K562 (cell line): ENCODE results near the gene P3H4. TPM values are rescaled to one million over a fixed set of nuclear protein-coding genes. Genes with fewer than 3 reads are reported as not detected.

Experiments
- BDP1 ChIP-seq: IDR thresholded peaks from 3 replicates; pipeline ENCODE4 v1.6.1; 2011; ENCODE audit not compliant: insufficient read length, insufficient read depth
- CEBPG ChIP-seq, 3 experiments: fragments of 200-800 bp in 1 of 3; sonication (Bioruptor generic) in 1 of 3; sonication (generic) in 1 of 3; formaldehyde crosslinking in 1 of 3; IDR thresholded peaks in 2 of 3; conservative IDR thresholded peaks in 1 of 3; 2 replicates each; pipeline versions ENCODE4 v1.6.1 to v1.8.0; 2016 to 2022; ENCODE audit warnings: missing compliant biosample characterization in 2 of 3, missing genetic modification characterization in 2 of 3, mild to moderate bottlenecking in 1 of 3, missing genetic modification reagents in 1 of 3
- FOXA3 ChIP-seq, 2 experiments: fragments of 450-650 bp in 1 of 2; sonication (generic) in 1 of 2; formaldehyde crosslinking; IDR thresholded peaks in 1 of 2; conservative IDR thresholded peaks in 1 of 2; 2 replicates each; pipeline versions ENCODE4 v1.4.0 to v1.8.0; 2020 to 2022; ENCODE audit warnings: mild to moderate bottlenecking in 2 of 2, missing genetic modification reagents in 1 of 2
- FOXK2 ChIP-seq, 2 experiments: fragments of 450-650 bp; IDR thresholded peaks in 1 of 2; conservative IDR thresholded peaks in 1 of 2; 2 replicates each; pipeline ENCODE4 v1.6.1; 2016; ENCODE audit warnings: low read depth in 2 of 2, mild to moderate bottlenecking in 1 of 2
- HNRNPK ChIP-seq: fragments of 200-400 bp; formaldehyde crosslinking; IDR thresholded peaks from one replicate; pipeline ENCODE4 v1.6.1; 2018; ENCODE audit warnings: mild to moderate bottlenecking, low read depth, low read length; ENCODE audit not compliant: poor library complexity, severe bottlenecking
- KLF6 ChIP-seq: fragments of 250-450 bp; sonication (Bioruptor Pico); IDR thresholded peaks from 2 replicates; pipeline ENCODE4 v1.4.0; 2020; ENCODE audit warnings: mild to moderate bottlenecking, moderate library complexity, borderline replicate concordance
- MTA2 ChIP-seq: fragments of 450-650 bp; IDR thresholded peaks from 2 replicates; pipeline ENCODE4 v1.6.1; 2016; ENCODE audit warnings: low read depth
- NFRKB ChIP-seq: fragments of 450-650 bp; IDR thresholded peaks from 2 replicates; pipeline ENCODE4 v1.6.1; 2016; ENCODE audit warnings: low read depth
- NONO ChIP-seq, 2 experiments: fragments of 200-400 bp in 1 of 2; fragments of 450-650 bp in 1 of 2; formaldehyde crosslinking in 1 of 2; IDR thresholded peaks; 2 replicates each; pipeline ENCODE4 v1.6.1; 2017; ENCODE audit warnings: low read depth in 2 of 2, mild to moderate bottlenecking in 2 of 2, moderate library complexity in 2 of 2, low read length in 1 of 2
- PURB ChIP-seq: sonication (generic); formaldehyde crosslinking; IDR thresholded peaks from 2 replicates; pipeline ENCODE4 v1.9.0; 2021; ENCODE audit warnings: low read depth, mild to moderate bottlenecking, missing genetic modification reagents
- RBFOX2 ChIP-seq: fragments of 200-400 bp; formaldehyde crosslinking; IDR thresholded peaks from 2 replicates; pipeline ENCODE4 v1.6.1; 2017; ENCODE audit warnings: low read depth, mild to moderate bottlenecking, low read length, moderate library complexity
- RBM25 ChIP-seq: fragments of 200-400 bp; formaldehyde crosslinking; IDR thresholded peaks from 2 replicates; pipeline ENCODE4 v1.6.1; 2018; ENCODE audit warnings: low read length, low read depth, moderate library complexity; ENCODE audit not compliant: severe bottlenecking
- TCF3 ChIP-seq: sonication (generic); formaldehyde crosslinking; IDR thresholded peaks from 2 replicates; pipeline ENCODE4 v1.4.0; 2020; ENCODE audit warnings: mild to moderate bottlenecking, missing genetic modification reagents
- XRCC4 ChIP-seq: IDR thresholded peaks from one replicate; pipeline ENCODE4 v1.6.1; 2011; ENCODE audit not compliant: insufficient read depth, insufficient read length; ENCODE audit errors: extremely low read depth
- ZNF133 ChIP-seq: fragments of 250-450 bp; sonication (Bioruptor Pico); IDR thresholded peaks from 2 replicates; pipeline ENCODE4 v1.4.0; 2020; ENCODE audit warnings: mild to moderate bottlenecking
- ZNF644 ChIP-seq: fragments of 200-800 bp; sonication (Bioruptor generic); IDR thresholded peaks from 2 replicates; pipeline ENCODE4 v1.6.1; 2016; ENCODE audit warnings: low read depth, missing genetic modification characterization, missing compliant biosample characterization
- polyA plus RNA-seq, 8 experiments: library from polyadenylated mRNA; depleted of rRNA in 4 of 8; stranded (reverse) in 5 of 8; unstranded in 3 of 8; fragments of >200 nt; fragmentation: Nextera tagmentation in 2 of 8; fragmentation: Illumina TruSeq in 1 of 8; extraction: Ambion mirVana in 2 of 8; extraction: Trizol in 1 of 8; gene quantifications; 2 replicates each; pipeline versions ENCODE4 v1.2.1 to v1.2.3, GENCODE V29; 2011 to 2014; ENCODE audit warnings: inconsistent platforms in 1 of 8, missing spikeins in 1 of 8
- total RNA-seq, 7 experiments: library from RNA; depleted of rRNA in 6 of 7; stranded (reverse); fragments of >200 nt in 6 of 7; fragmentation: Illumina TruSeq in 2 of 7; extraction: Trizol in 2 of 7; gene quantifications; 2 replicates each; pipeline versions ENCODE4 v1.2.1 to v1.2.3, GENCODE V29; 2011 to 2021; ENCODE audit warnings: low replicate concordance in 1 of 7
- TF ChIP-seq, protein P1 (sequence below): fragments of 250-450 bp; sonication (Bioruptor Pico); IDR thresholded peaks from 2 replicates; pipeline ENCODE4 v1.5.0; 2020; ENCODE audit warnings: mild to moderate bottlenecking, borderline replicate concordance
- TF ChIP-seq, protein P2 (sequence below): IDR thresholded peaks from 2 replicates; pipeline ENCODE4 v1.6.1; 2011; ENCODE audit not compliant: insufficient read length; ENCODE audit errors: extremely low read depth
- TF ChIP-seq, protein P3 (sequence below): fragments of 250-450 bp; sonication (Bioruptor Pico); IDR thresholded peaks from 2 replicates; pipeline ENCODE4 v1.5.0; 2020; ENCODE audit warnings: mild to moderate bottlenecking
- TF ChIP-seq, protein P4 (sequence below): fragments of 450-650 bp; IDR thresholded peaks from one replicate; pipeline ENCODE4 v1.6.1; 2018; ENCODE audit warnings: mild to moderate bottlenecking, moderate library complexity; ENCODE audit not compliant: partially characterized antibody

P3H4 gene
- total and polyA plus RNA-seq, 9 of the 15 experiments (the other 6 are each of a cell fraction or from before 2014, with no cell fraction given): 0.10 to 3.7 (median 1.0) TPM

DNA sequence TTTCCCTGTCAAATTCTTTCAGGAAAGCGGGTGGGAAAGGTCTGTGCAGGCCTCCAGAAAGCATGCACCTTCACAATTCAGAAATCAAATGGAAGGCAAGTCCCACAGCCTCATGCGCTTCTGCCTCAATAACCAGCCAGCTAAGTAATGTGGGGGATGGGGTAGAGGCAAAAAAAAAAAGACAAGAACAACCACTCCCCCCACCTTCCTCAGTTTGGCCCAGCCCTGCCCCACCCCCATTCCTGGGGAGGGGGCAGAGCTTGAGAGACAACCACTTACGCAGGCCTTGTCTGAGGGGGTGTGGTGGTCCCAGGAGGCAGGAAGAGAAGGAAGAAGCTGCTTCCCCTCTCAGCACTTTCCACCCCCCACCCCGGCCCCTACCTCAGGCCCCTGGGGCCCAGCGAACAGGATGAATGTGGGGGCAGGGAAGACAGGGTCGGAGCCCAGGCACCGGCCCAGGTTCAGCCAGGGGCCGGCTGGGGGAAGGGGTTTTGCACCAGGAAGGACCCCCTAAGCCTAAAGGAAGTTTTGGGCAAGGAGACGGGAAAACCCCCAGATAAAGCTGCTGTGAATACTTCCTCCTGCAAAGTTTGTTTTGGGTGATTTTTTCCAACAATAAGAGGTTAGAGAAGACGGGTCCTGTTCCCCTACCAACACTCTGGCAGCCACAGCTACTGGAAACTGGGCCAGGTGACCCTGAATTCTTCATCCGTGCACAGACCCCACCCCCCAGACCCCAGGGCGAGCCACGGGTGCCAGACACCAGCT lies 26.5 kb downstream of the P3H4 start (continued):
- TF ChIP-seq, protein P1, sequence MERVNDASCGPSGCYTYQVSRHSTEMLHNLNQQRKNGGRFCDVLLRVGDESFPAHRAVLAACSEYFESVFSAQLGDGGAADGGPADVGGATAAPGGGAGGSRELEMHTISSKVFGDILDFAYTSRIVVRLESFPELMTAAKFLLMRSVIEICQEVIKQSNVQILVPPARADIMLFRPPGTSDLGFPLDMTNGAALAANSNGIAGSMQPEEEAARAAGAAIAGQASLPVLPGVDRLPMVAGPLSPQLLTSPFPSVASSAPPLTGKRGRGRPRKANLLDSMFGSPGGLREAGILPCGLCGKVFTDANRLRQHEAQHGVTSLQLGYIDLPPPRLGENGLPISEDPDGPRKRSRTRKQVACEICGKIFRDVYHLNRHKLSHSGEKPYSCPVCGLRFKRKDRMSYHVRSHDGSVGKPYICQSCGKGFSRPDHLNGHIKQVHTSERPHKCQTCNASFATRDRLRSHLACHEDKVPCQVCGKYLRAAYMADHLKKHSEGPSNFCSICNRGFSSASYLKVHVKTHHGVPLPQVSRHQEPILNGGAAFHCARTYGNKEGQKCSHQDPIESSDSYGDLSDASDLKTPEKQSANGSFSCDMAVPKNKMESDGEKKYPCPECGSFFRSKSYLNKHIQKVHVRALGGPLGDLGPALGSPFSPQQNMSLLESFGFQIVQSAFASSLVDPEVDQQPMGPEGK: no peak
- TF ChIP-seq KLF6 (CRISPR knock-in tag): no peak
- TF ChIP-seq ZNF133 (CRISPR knock-in tag): no peak
- TF ChIP-seq NONO (IDR thresholded peaks at IDR 0.05; ENCODE audit: low read depth in 2 of 2, low read length in 1 of 2): no peak
- TF ChIP-seq HNRNPK: no peak
- no peak for TF ChIP-seq ZNF644 (tag)
- TF ChIP-seq CEBPG (CRISPR knock-in tag; IDR thresholded peaks at IDR 0.05): no peak
- no peak for TF ChIP-seq CEBPG (tag; conservative IDR thresholded peaks at IDR 0.05 in 1 of 2, IDR thresholded peaks at IDR 0.05 in 1 of 2)
- TF ChIP-seq, protein P2, sequence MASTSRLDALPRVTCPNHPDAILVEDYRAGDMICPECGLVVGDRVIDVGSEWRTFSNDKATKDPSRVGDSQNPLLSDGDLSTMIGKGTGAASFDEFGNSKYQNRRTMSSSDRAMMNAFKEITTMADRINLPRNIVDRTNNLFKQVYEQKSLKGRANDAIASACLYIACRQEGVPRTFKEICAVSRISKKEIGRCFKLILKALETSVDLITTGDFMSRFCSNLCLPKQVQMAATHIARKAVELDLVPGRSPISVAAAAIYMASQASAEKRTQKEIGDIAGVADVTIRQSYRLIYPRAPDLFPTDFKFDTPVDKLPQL: no peak
- no peak; the same call in 1 of the 2 replicates for TF ChIP-seq NFRKB
- TF ChIP-seq BDP1: no peak
- no peak for TF ChIP-seq RBFOX2
- TF ChIP-seq MTA2: no peak
- TF ChIP-seq PURB (CRISPR knock-in tag): no peak
- TF ChIP-seq XRCC4: no peak
- no peak for TF ChIP-seq FOXA3 (CRISPR knock-in tag; conservative IDR thresholded peaks at IDR 0.05 in 1 of 2, IDR thresholded peaks at IDR 0.05 in 1 of 2)
- TF ChIP-seq, protein P3, sequence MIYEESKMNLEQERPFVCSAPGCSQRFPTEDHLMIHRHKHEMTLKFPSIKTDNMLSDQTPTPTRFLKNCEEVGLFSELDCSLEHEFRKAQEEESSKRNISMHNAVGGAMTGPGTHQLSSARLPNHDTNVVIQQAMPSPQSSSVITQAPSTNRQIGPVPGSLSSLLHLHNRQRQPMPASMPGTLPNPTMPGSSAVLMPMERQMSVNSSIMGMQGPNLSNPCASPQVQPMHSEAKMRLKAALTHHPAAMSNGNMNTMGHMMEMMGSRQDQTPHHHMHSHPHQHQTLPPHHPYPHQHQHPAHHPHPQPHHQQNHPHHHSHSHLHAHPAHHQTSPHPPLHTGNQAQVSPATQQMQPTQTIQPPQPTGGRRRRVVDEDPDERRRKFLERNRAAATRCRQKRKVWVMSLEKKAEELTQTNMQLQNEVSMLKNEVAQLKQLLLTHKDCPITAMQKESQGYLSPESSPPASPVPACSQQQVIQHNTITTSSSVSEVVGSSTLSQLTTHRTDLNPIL (CRISPR knock-in tag): no peak
- peak; percentile 17 to 79; a peak in 2 of 4 replicates for TF ChIP-seq FOXK2 (conservative IDR thresholded peaks at IDR 0.05 in 1 of 2, IDR thresholded peaks at IDR 0.05 in 1 of 2; ENCODE audit: low read depth in 2 of 2)
- TF ChIP-seq, protein P4, sequence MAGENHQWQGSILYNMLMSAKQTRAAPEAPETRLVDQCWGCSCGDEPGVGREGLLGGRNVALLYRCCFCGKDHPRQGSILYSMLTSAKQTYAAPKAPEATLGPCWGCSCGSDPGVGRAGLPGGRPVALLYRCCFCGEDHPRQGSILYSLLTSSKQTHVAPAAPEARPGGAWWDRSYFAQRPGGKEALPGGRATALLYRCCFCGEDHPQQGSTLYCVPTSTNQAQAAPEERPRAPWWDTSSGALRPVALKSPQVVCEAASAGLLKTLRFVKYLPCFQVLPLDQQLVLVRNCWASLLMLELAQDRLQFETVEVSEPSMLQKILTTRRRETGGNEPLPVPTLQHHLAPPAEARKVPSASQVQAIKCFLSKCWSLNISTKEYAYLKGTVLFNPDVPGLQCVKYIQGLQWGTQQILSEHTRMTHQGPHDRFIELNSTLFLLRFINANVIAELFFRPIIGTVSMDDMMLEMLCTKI: no peak
- TF ChIP-seq RBM25: no peak
- no peak for TF ChIP-seq TCF3 (CRISPR knock-in tag)
